GM19023 (cell line): ENCODE data around the gene KAT6B.
A peak's percentile ranks its signal among the peaks of the same experiment; 100 is the strongest.
"Not testable (repeated sequence)": the region's sequence is repeated elsewhere in the genome, so short reads cannot be mapped to it uniquely, and the experiment has no call there.

Experiments used
- ATAC-seq: cut with Tn5 transposase; IDR thresholded peaks from one replicate; pipeline ENCODE4 v1.9.1; 2021; ENCODE audit warnings: mild to moderate bottlenecking, moderate library complexity; ENCODE audit not compliant: unreplicated experiment

The KAT6B gene

GRCh38 chr10:74826142-74827044, at the start of gene KAT6B:
TSS of gene KAT6B (plus strand) at chr10:74826600. CDS start at chr10:74842858, 16,258 bp downstream.
- ATAC-seq = peak; percentile 86

- ATAC-seq = no peak
These were observed 47.8 kb upstream of the KAT6B start for GRCh38 chr10:74778436-74779094.

- not testable (repeated sequence) for ATAC-seq
These were observed 44.5 kb upstream of the KAT6B start for GRCh38 chr10:74781870-74782269.

- no peak for ATAC-seq
These were observed 41.9 kb upstream of the KAT6B start for GRCh38 chr10:74784462-74784861.

GRCh38 chr10:74786126-74786525, 40.3 kb upstream of the KAT6B start:
- ATAC-seq = no peak

GRCh38 chr10:74787457-74787856, 38.9 kb upstream of the KAT6B start:
- ATAC-seq = no peak

- not testable (repeated sequence) for ATAC-seq
These were observed 34.4 kb upstream of the KAT6B start for GRCh38 chr10:74791979-74792378.

GRCh38 chr10:74792726-74793125, 33.7 kb upstream of the KAT6B start:
- ATAC-seq = no peak

- ATAC-seq = not testable (repeated sequence)
These were observed 33.2 kb upstream of the KAT6B start for GRCh38 chr10:74793240-74793639.

- no peak for ATAC-seq
These were observed 31.9 kb upstream of the KAT6B start for GRCh38 chr10:74794531-74794930.

GRCh38 chr10:74797550-74797949, 28.9 kb upstream of the KAT6B start:
- ATAC-seq = no peak

- ATAC-seq = no peak
These were observed 26.6 kb upstream of the KAT6B start for GRCh38 chr10:74799721-74800221.

- ATAC-seq = no peak
These were observed 25.0 kb upstream of the KAT6B start for GRCh38 chr10:74801447-74801846.

GRCh38 chr10:74808501-74808900, 17.9 kb upstream of the KAT6B start:
- no peak for ATAC-seq

- ATAC-seq = no peak
These were observed 16.3 kb upstream of the KAT6B start for GRCh38 chr10:74810087-74810486.

- ATAC-seq = no peak
These were observed 12.8 kb upstream of the KAT6B start for GRCh38 chr10:74813381-74814259.

- no peak for ATAC-seq
These were observed 11.6 kb upstream of the KAT6B start for GRCh38 chr10:74814797-74815196.

GRCh38 chr10:74816824-74817498, 9.4 kb upstream of the KAT6B start:
- no peak for ATAC-seq

- ATAC-seq = no peak
These were observed 4.9 kb upstream of the KAT6B start for GRCh38 chr10:74821501-74821900.

- no peak for ATAC-seq
These were observed 4.3 kb upstream of the KAT6B start for GRCh38 chr10:74822101-74822500.
